Upper lobe of right lung (tissue), 1 donor: ENCODE measurements around the gene RGS6. TPM values are rescaled to one million over a fixed set of nuclear protein-coding genes. Genes with fewer than 3 reads are reported as not detected.
A peak's percentile ranks its signal among the peaks of the same experiment; 100 is the strongest.

Source experiments
- ATAC-seq: fragments of 200-7000 bp; cut with Tn5 transposase; one replicate; pipeline ENCODE4 v1.9.1; 2020; ENCODE audit warnings: mild to moderate bottlenecking, moderate library complexity
- DNase-seq: peaks from one replicate; pipeline ENCODE4 v3.0.0-alpha.2; 2020
- H3K27ac ChIP-seq: fragments of 200-600 bp; one replicate; pipeline ENCODE4 v1.8.0; 2022
- H3K27me3 ChIP-seq: fragments of 200-600 bp; one replicate; pipeline ENCODE4 v1.8.0; 2022; ENCODE audit warnings: mild to moderate bottlenecking
- H3K36me3 ChIP-seq: fragments of 200-600 bp; one replicate; pipeline ENCODE4 v1.8.0; 2022
- H3K4me1 ChIP-seq: fragments of 200-600 bp; one replicate; pipeline ENCODE4 v1.8.0; 2022
- H3K4me3 ChIP-seq: fragments of 200-600 bp; one replicate; pipeline ENCODE4 v1.8.0; 2022; ENCODE audit warnings: mild to moderate bottlenecking
- H3K9me3 ChIP-seq: fragments of 200-600 bp; one replicate; pipeline ENCODE4 v1.8.0; 2022
- CTCF ChIP-seq: fragments of 200-600 bp; IDR thresholded peaks from one replicate; pipeline ENCODE4 v1.8.0; 2022; ENCODE audit warnings: antibody characterized with exemption
- intact Hi-C: fragments of 100-400 bp; cut with DNase I; formaldehyde crosslinking; loops from one replicate; pipeline ENCODE4 v1.11.0; 2022
- total RNA-seq: library from RNA; stranded (reverse); fragmentation: NEBNext Ultra II Directional; extraction: Animal tissue kit (Norgen Biotek cat#: 25700); gene quantifications from one replicate; pipeline ENCODE4 v1.2.1, GENCODE V29; 2021
- donor health status: DM: no; HTN: yes; CAD: no; lungs with severe emphysema.

RGS6 gene
- total RNA-seq, 1 donor from 2014 or later = 2.6 TPM

- no peaks in the 10 kb centered on the region for H3K9me3 ChIP-seq
- no peaks in the 10 kb centered on the region for H3K27me3 ChIP-seq
- no peak for TF ChIP-seq CTCF
- no peak overlapping the region for H3K4me3 ChIP-seq
- H3K4me1 ChIP-seq = no peaks in the 10 kb centered on the region
- DNase-seq = no peak
- no peaks in the 10 kb centered on the region for H3K36me3 ChIP-seq
- ATAC-seq = no peak
- intact Hi-C loops = no loop called here
- H3K27ac ChIP-seq = no peak overlapping the region
Observed at GRCh38 chr14:72097173-72097783, 165.0 kb downstream of the RGS6 start.

DNA sequence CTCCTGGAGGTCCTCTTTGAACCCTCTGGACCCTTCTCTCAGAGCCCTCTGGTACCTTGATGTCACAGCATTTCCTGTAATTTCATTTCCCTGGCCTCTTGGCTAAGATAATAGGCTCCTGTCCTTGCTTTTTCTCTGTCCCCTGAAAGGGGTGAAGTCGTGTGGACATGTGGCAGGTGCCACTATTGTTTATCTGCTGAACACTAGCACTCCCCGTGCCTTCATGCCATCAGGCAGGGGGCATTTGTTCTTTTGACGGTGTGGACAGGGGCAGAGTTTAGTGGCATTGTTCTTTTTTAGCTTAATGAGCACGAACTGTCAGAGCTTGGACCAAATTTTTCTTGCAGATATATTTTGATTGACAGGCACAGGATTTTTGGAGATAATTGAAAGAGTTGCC, 166.0 kb downstream of the RGS6 start:
- DNase-seq (no peak), ATAC-seq (no peak)
- no peak overlapping the region for H3K27ac ChIP-seq
- H3K27me3 ChIP-seq = no peaks in the 10 kb centered on the region
- H3K9me3 ChIP-seq = no peaks in the 10 kb centered on the region
- intact Hi-C loops = no loop called here
- TF ChIP-seq CTCF = no peak
- H3K4me3 ChIP-seq = no peak overlapping the region
- H3K36me3 ChIP-seq = no peaks in the 10 kb centered on the region
- H3K4me1 ChIP-seq = no peaks in the 10 kb centered on the region

DNA sequence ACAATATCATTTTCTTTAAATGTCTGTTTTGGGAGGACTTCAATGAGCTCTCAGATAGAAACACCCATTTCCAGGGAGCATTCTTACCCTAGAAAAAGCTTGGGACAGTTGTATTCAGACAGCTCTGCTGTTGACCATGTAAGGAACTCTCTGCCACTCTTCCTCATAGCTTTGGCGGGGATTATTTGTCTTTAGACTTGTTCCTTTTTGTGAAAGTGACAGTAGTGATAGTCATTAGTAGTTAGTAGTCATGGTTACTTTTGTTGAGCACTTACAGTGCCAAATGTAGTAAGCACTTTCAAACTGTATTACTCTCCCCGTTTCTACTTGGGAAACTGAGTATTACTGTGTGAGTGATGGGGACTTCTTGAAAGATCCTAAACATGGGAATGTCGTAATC, 167.3 kb downstream of the RGS6 start:
- no peaks in the 10 kb centered on the region for H3K27me3 ChIP-seq
- ATAC-seq (no peak), DNase-seq (no peak)
- no peaks in the 10 kb centered on the region for H3K36me3 ChIP-seq
- no peaks in the 10 kb centered on the region for H3K4me1 ChIP-seq
- H3K4me3 ChIP-seq = no peak overlapping the region
- intact Hi-C loops = no loop called here
- H3K9me3 ChIP-seq = no peaks in the 10 kb centered on the region
- no peak overlapping the region for H3K27ac ChIP-seq
- TF ChIP-seq CTCF = no peak

DNA sequence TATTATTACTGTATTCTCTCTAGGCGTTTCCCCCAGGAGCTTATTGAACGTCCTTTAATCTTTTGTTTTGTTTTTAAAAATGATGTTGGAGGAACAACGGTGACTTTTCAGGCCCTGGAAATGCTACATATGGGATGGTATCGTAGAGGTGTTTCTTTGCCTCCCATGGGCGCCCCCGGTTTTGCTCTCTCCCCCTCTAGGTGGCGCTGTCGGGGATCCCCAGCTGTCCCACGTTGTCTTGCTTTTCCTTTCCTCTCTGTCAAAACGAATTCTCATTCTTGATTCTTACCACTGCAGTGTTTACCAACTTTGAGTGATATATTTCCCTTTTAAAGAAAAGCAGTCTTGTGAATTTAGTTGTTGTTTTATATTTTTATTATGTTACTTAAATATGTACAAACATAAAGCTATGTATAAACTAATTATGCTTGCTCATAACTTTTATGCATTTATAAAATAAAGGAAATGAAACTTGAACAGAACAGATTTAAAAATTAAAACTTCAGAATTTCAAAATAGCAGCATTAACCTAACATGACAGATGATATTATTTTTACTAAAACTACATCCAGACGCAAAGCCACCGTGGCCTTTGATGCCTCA, 171.9 kb downstream of the RGS6 start:
- ATAC-seq (peak; percentile 51), DNase-seq (no peak)
- Histone ChIP-seq H3K4me1 (no peaks in the 10 kb centered on the region), H3K36me3 (no peaks in the 10 kb centered on the region), H3K27ac (no peak overlapping the region), H3K4me3 (no peak overlapping the region), H3K27me3 (no peaks in the 10 kb centered on the region), H3K9me3 (no peaks in the 10 kb centered on the region)
- intact Hi-C loops = no loop called here
- TF ChIP-seq CTCF = peak; percentile 47

GRCh38 chr14:72111911-72112310, 179.7 kb downstream of the RGS6 start:
- no peaks in the 10 kb centered on the region for H3K4me1 ChIP-seq
- no peaks in the 10 kb centered on the region for H3K9me3 ChIP-seq
- H3K27ac ChIP-seq = no peak overlapping the region
- no peak for TF ChIP-seq CTCF
- DNase-seq (no peak), ATAC-seq (no peak)
- H3K36me3 ChIP-seq = no peaks in the 10 kb centered on the region
- no peaks in the 10 kb centered on the region for H3K27me3 ChIP-seq
- intact Hi-C loops = no loop called here
- H3K4me3 ChIP-seq = no peak overlapping the region
